Neutrophil (primary cell): ENCODE results near the gene NTMT2.

ENCODE experiments used
- H3K27ac ChIP-seq: fragments of 200-600 bp; sonication (generic); 2 replicates; pipeline ENCODE4 v1.5.1; 2016; ENCODE audit warnings: mild to moderate bottlenecking, moderate library complexity
- H3K27me3 ChIP-seq: fragments of 200-600 bp; sonication (generic); 2 replicates; pipeline ENCODE4 v1.6.0; 2016; ENCODE audit warnings: mild to moderate bottlenecking
- H3K36me3 ChIP-seq: fragments of 200-600 bp; sonication (generic); 2 replicates; pipeline ENCODE4 v1.5.1; 2017
- H3K4me1 ChIP-seq, 2 experiments: fragments of 200-600 bp in 1 of 2; sonication (generic) in 1 of 2; 1 replicate in 1 of 2; 2 replicates in 1 of 2; pipeline versions ENCODE4 v1.5.1 to v1.6.1; 2013 to 2016; ENCODE audit warnings: low read depth in 1 of 2, low read length in 1 of 2, mild to moderate bottlenecking in 1 of 2, moderate library complexity in 1 of 2; ENCODE audit not compliant: control insufficient read depth in 1 of 2, insufficient read depth in 1 of 2
- H3K4me3 ChIP-seq, 2 experiments: fragments of 200-600 bp in 1 of 2; sonication (generic) in 1 of 2; 1 replicate in 1 of 2; 2 replicates in 1 of 2; pipeline ENCODE4 v1.5.1; 2013 to 2016; ENCODE audit warnings: low read depth in 1 of 2, low read length in 1 of 2, mild to moderate bottlenecking in 1 of 2, moderate library complexity in 1 of 2
- H3K9me3 ChIP-seq: fragments of 200-600 bp; sonication (generic); 2 replicates; pipeline ENCODE4 v1.5.1; 2016
- CTCF ChIP-seq: fragments of 200-600 bp; sonication (generic); IDR thresholded peaks from 2 replicates; pipeline ENCODE4 v1.5.1; 2016; ENCODE audit warnings: antibody characterized with exemption

Gene NTMT2

GRCh38 chr1:170174395-170174794 lies 28.6 kb downstream of the NTMT2 start:
- Histone ChIP-seq H3K27ac (no peak overlapping the region), H3K36me3 (no peaks in the 10 kb centered on the region), H3K27me3 (no peaks in the 10 kb centered on the region), H3K4me1 (no peaks in the 10 kb centered on the region), H3K4me3 (no peak overlapping the region), H3K9me3 (no peaks in the 10 kb centered on the region)
- no peak for TF ChIP-seq CTCF

GRCh38 chr1:170175041-170175440 lies 29.3 kb downstream of the NTMT2 start:
- Histone ChIP-seq H3K9me3 (no peaks in the 10 kb centered on the region), H3K27me3 (no peaks in the 10 kb centered on the region)
- no peak for TF ChIP-seq CTCF

GRCh38 chr1:170175484-170175883 lies 29.7 kb downstream of the NTMT2 start:
- H3K27ac ChIP-seq = no peak overlapping the region
- TF ChIP-seq CTCF = no peak
- no peak overlapping the region for H3K4me3 ChIP-seq
- no peaks in the 10 kb centered on the region for H3K9me3 ChIP-seq
- H3K4me1 ChIP-seq = no peaks in the 10 kb centered on the region
- H3K36me3 ChIP-seq = no peaks in the 10 kb centered on the region
- no peaks in the 10 kb centered on the region for H3K27me3 ChIP-seq

More at GRCh38 chr1:170175041-170175440, 29.3 kb downstream of the NTMT2 start:
- H3K36me3 ChIP-seq = no peaks in the 10 kb centered on the region
- no peak overlapping the region for H3K27ac ChIP-seq
- H3K4me3 ChIP-seq = no peak overlapping the region
- no peaks in the 10 kb centered on the region for H3K4me1 ChIP-seq

GRCh38 chr1:170176772-170177171 lies 31.0 kb downstream of the NTMT2 start:
- Histone ChIP-seq H3K9me3 (no peaks in the 10 kb centered on the region), H3K27ac (no peak overlapping the region), H3K36me3 (no peaks in the 10 kb centered on the region), H3K4me1 (no peaks in the 10 kb centered on the region), H3K27me3 (no peaks in the 10 kb centered on the region), H3K4me3 (no peak overlapping the region)
- TF ChIP-seq CTCF = no peak

GRCh38 chr1:170182442-170182841 lies 36.7 kb downstream of the NTMT2 start:
- no peaks in the 10 kb centered on the region for H3K27me3 ChIP-seq
- H3K4me1 ChIP-seq = no peaks in the 10 kb centered on the region
- H3K27ac ChIP-seq = no peak overlapping the region
- no peaks in the 10 kb centered on the region for H3K36me3 ChIP-seq
- TF ChIP-seq CTCF = no peak
- no peak overlapping the region for H3K4me3 ChIP-seq
- no peaks in the 10 kb centered on the region for H3K9me3 ChIP-seq

GRCh38 chr1:170192546-170192945 lies 46.8 kb downstream of the NTMT2 start:
- Histone ChIP-seq H3K9me3 (no peaks in the 10 kb centered on the region), H3K4me1 (no peaks in the 10 kb centered on the region), H3K27me3 (no peaks in the 10 kb centered on the region), H3K27ac (no peak overlapping the region), H3K36me3 (no peaks in the 10 kb centered on the region), H3K4me3 (no peak overlapping the region)
- no peak for TF ChIP-seq CTCF
